ENCODE results near the gene WASF1.

- TF ChIP-seq, protein P1, sequence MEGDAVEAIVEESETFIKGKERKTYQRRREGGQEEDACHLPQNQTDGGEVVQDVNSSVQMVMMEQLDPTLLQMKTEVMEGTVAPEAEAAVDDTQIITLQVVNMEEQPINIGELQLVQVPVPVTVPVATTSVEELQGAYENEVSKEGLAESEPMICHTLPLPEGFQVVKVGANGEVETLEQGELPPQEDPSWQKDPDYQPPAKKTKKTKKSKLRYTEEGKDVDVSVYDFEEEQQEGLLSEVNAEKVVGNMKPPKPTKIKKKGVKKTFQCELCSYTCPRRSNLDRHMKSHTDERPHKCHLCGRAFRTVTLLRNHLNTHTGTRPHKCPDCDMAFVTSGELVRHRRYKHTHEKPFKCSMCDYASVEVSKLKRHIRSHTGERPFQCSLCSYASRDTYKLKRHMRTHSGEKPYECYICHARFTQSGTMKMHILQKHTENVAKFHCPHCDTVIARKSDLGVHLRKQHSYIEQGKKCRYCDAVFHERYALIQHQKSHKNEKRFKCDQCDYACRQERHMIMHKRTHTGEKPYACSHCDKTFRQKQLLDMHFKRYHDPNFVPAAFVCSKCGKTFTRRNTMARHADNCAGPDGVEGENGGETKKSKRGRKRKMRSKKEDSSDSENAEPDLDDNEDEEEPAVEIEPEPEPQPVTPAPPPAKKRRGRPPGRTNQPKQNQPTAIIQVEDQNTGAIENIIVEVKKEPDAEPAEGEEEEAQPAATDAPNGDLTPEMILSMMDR (IDR thresholded peaks at IDR 0.05; ENCODE audit: low read depth, low read length, poor library complexity, severe bottlenecking): no peak
- TF ChIP-seq EZH2phosphoT487 (IDR thresholded peaks at IDR 0.05; ENCODE audit: borderline replicate concordance, low read length): no peak
Measured at GRCh38 chr6:110214338-110214737, 34.9 kb upstream of the WASF1 start.
